Neural crest cell (in vitro differentiated cells): ENCODE results near the gene FGR. TPM values are rescaled to one million over a fixed set of nuclear protein-coding genes. Genes with fewer than 3 reads are reported as not detected.

Experiments
- DNase-seq: peaks from one replicate; pipeline ENCODE4 v3.0.0; 2021; ENCODE audit warnings: low read depth, mixed read lengths, low spot score
- H3K27ac Mint-ChIP-seq: one replicate; pipeline ENCODE4 v1.8.0; 2021; ENCODE audit warnings: mild to moderate bottlenecking, mixed read lengths; ENCODE audit not compliant: unreplicated experiment
- H3K27me3 Mint-ChIP-seq: 2 replicates; pipeline ENCODE4 v1.8.0; 2021; ENCODE audit warnings: low read depth, mild to moderate bottlenecking, mixed read lengths
- H3K36me3 Mint-ChIP-seq: 2 replicates; pipeline ENCODE4 v1.8.0; 2021; ENCODE audit warnings: low read depth, mild to moderate bottlenecking, mixed read lengths
- H3K4me1 Mint-ChIP-seq: 2 replicates; pipeline ENCODE4 v1.8.0; 2021; ENCODE audit warnings: mixed read lengths
- H3K4me3 Mint-ChIP-seq: one replicate; pipeline ENCODE4 v1.8.0; 2021; ENCODE audit warnings: mild to moderate bottlenecking, mixed read lengths
- H3K9me3 Mint-ChIP-seq: 2 replicates; pipeline ENCODE4 v1.8.0; 2021; ENCODE audit warnings: mixed read lengths
- CTCF ChIP-seq: fragments of 200-600 bp; sonication (generic); conservative IDR thresholded peaks from 2 replicates; pipeline ENCODE4 v1.5.0; 2021; ENCODE audit warnings: antibody characterized with exemption, mild to moderate bottlenecking
- total RNA-seq: library from RNA; stranded (reverse); gene quantifications from 2 replicates; pipeline ENCODE4 v1.2.1, GENCODE V29; 2021

The FGR gene
- total RNA-seq, 1 donor from 2014 or later: not detected

GRCh38 chr1:27567146-27567526 lies 67.8 kb downstream of the FGR start:
- H3K9me3 Mint-ChIP-seq: no peaks in the 10 kb centered on the region
- no peaks in the 10 kb centered on the region for H3K36me3 Mint-ChIP-seq
- peak overlapping the region; percentile 81 for H3K4me3 Mint-ChIP-seq
- no peaks in the 10 kb centered on the region for H3K27me3 Mint-ChIP-seq
- peaks cover 88% of the 10 kb centered on the region for H3K4me1 Mint-ChIP-seq
- DNase-seq: peak; percentile 69
- TF ChIP-seq CTCF: no peak
- peak overlapping the region; percentile 81 for H3K27ac Mint-ChIP-seq

GRCh38 chr1:27566462-27567145 lies 68.4 kb downstream of the FGR start:
- H3K27me3 Mint-ChIP-seq: no peaks in the 10 kb centered on the region
- H3K4me3 Mint-ChIP-seq: peak overlapping the region; percentile 81
- peak overlapping the region; percentile 81 for H3K27ac Mint-ChIP-seq
- no peaks in the 10 kb centered on the region for H3K9me3 Mint-ChIP-seq
- no peak for DNase-seq
- no peaks in the 10 kb centered on the region for H3K36me3 Mint-ChIP-seq
- no peak for TF ChIP-seq CTCF
- peaks cover 88% of the 10 kb centered on the region for H3K4me1 Mint-ChIP-seq

GRCh38 chr1:27564710-27565649 lies 70.0 kb downstream of the FGR start:
- Mint-ChIP-seq H3K27ac (no peak overlapping the region), H3K36me3 (no peaks in the 10 kb centered on the region), H3K4me3 (peak overlapping the region; percentile 44)

GRCh38 chr1:27563591-27564471 lies 71.2 kb downstream of the FGR start:
- TF ChIP-seq CTCF: no peak
- no peaks in the 10 kb centered on the region for H3K27me3 Mint-ChIP-seq
- DNase-seq: no peak
- H3K36me3 Mint-ChIP-seq: no peaks in the 10 kb centered on the region
- peak overlapping the region; percentile 12 for H3K27ac Mint-ChIP-seq
- peaks cover 86% of the 10 kb centered on the region for H3K4me1 Mint-ChIP-seq
- H3K4me3 Mint-ChIP-seq: peak overlapping the region; percentile 6
- H3K9me3 Mint-ChIP-seq: no peaks in the 10 kb centered on the region

More at GRCh38 chr1:27564710-27565649, 70.0 kb downstream of the FGR start:
- DNase-seq: no peak
- Mint-ChIP-seq H3K4me1 (peaks cover 90% of the 10 kb centered on the region), H3K9me3 (no peaks in the 10 kb centered on the region), H3K27me3 (no peaks in the 10 kb centered on the region)
- TF ChIP-seq CTCF: no peak

GRCh38 chr1:27563341-27563590 lies 71.7 kb downstream of the FGR start:
- Mint-ChIP-seq H3K4me3 (no peak overlapping the region), H3K9me3 (no peaks in the 10 kb centered on the region), H3K36me3 (no peaks in the 10 kb centered on the region), H3K27me3 (no peaks in the 10 kb centered on the region), H3K27ac (no peak overlapping the region), H3K4me1 (peaks cover 84% of the 10 kb centered on the region)
- DNase-seq: no peak
- TF ChIP-seq CTCF: no peak
